B cell (primary cell): ENCODE data around the gene HUS1B.

Experiments used
- CTCF ChIP-seq: fragments of 200-600 bp; IDR thresholded peaks from one replicate; pipeline ENCODE4 v1.8.0; 2022; ENCODE audit warnings: antibody characterized with exemption, mild to moderate bottlenecking
- EZH2 ChIP-seq: IDR thresholded peaks from 2 replicates; pipeline ENCODE4 v1.6.1; 2012; ENCODE audit warnings: borderline replicate concordance, low read depth, mild to moderate bottlenecking, moderate library complexity, low read length; ENCODE audit not compliant: insufficient read depth, poor library complexity, severe bottlenecking

- TF ChIP-seq EZH2 = no peak
- TF ChIP-seq CTCF = no peak
Observed at GRCh38 chr6:610882-611281, 46.0 kb downstream of the HUS1B start.
